MM.1S (cell line): Measurements from ENCODE around the gene FAM3D.

Source experiments
- EZH2 ChIP-seq: fragments of 300-600 bp; sonication (generic); optimal IDR thresholded peaks from 2 replicates; pipeline ENCODE3; 2017; ENCODE audit warnings: low read depth, mild to moderate bottlenecking, antibody characterized with exemption, low read length, mixed read lengths
- EZH2phosphoT487 ChIP-seq: fragments of 300-600 bp; sonication (generic); IDR thresholded peaks from 2 replicates; pipeline ENCODE4 v1.6.1; 2018; ENCODE audit warnings: antibody characterized with exemption, low read length
- TF ChIP-seq, protein P1 (sequence below): fragments of 300-600 bp; sonication (generic); IDR thresholded peaks from 2 replicates; pipeline ENCODE4 v1.5.1; 2016; ENCODE audit warnings: antibody characterized with exemption, low read length, mixed read lengths

DNA sequence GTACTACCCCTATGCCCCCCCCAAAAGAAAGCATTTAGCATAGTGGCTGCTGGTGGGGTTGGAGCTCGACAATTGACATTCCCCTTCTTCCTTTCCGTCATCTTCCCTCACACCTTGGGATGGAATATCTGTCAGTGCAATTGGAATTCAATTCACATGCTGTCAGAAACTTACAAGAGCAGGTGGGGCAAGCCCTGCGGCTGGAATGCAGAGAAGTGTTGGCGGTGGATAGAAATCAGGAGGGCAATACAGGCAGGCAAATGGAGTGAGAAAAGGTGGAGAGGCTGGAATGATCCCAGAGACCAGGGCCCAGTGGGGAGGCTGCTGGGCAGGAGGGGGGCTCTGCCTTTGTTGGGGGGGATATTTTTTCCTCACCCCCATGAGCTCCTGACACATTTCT lies 44.1 kb downstream of the FAM3D start:
- TF ChIP-seq EZH2 (no peak), EZH2phosphoT487 (no peak)
- TF ChIP-seq, protein P1, sequence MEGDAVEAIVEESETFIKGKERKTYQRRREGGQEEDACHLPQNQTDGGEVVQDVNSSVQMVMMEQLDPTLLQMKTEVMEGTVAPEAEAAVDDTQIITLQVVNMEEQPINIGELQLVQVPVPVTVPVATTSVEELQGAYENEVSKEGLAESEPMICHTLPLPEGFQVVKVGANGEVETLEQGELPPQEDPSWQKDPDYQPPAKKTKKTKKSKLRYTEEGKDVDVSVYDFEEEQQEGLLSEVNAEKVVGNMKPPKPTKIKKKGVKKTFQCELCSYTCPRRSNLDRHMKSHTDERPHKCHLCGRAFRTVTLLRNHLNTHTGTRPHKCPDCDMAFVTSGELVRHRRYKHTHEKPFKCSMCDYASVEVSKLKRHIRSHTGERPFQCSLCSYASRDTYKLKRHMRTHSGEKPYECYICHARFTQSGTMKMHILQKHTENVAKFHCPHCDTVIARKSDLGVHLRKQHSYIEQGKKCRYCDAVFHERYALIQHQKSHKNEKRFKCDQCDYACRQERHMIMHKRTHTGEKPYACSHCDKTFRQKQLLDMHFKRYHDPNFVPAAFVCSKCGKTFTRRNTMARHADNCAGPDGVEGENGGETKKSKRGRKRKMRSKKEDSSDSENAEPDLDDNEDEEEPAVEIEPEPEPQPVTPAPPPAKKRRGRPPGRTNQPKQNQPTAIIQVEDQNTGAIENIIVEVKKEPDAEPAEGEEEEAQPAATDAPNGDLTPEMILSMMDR, result no peak
